DOHH2 (cell line): ENCODE measurements around the gene ADAMTS3.

Source experiments
- CTCF ChIP-seq: fragments of 200-600 bp; sonication (generic); IDR thresholded peaks from one replicate; pipeline ENCODE4 v1.5.1; 2014; ENCODE audit warnings: antibody characterized with exemption, mild to moderate bottlenecking, low read depth, low read length; ENCODE audit not compliant: poor library complexity, severe bottlenecking
- EZH2phosphoT487 ChIP-seq: fragments of 200-600 bp; sonication (generic); IDR thresholded peaks from 2 replicates; pipeline ENCODE4 v1.6.1; 2017; ENCODE audit warnings: borderline replicate concordance, mild to moderate bottlenecking, antibody characterized with exemption, low read length, moderate library complexity, mixed read lengths

- TF ChIP-seq CTCF (no peak), EZH2phosphoT487 (no peak)
Measured at GRCh38 chr4:72358483-72358882, 210.5 kb downstream of the ADAMTS3 start.
